Panc1 (cell line): ENCODE data around the gene ZNF609. TPM values are rescaled to one million over a fixed set of nuclear protein-coding genes. Genes with fewer than 3 reads are reported as not detected.

Experiments
- ATAC-seq: fragments of 200-7000 bp; cut with Tn5 transposase; 2 replicates; pipeline ENCODE4 v1.9.1; 2020; ENCODE audit warnings: mild to moderate bottlenecking, moderate library complexity
- BruUV-seq: library from RNA; stranded (reverse); fragments of 400-500 nt; replicated peaks from 2 replicates; lab custom pipeline; 2021; lab: Mats Ljungman, UMichigan
- CTCF ChIA-PET: fragments of 300-600 bp; sonication (Branson Sonifier 250); formaldehyde crosslinking; loops from one replicate; lab custom pipeline; 2022; ENCODE audit warnings: antibody characterized with exemption; lab: Charles Lee
- POLR2A ChIA-PET: fragments of 300-600 bp; sonication (Branson Sonifier 250); formaldehyde crosslinking; loops from one replicate; lab custom pipeline; 2022; ENCODE audit warnings: antibody characterized with exemption; lab: Charles Lee
- DNase-seq: peaks from one replicate; pipeline ENCODE4 v3.0.0-alpha.2; 2010; ENCODE audit warnings: low read depth, low spot score
- H3K27ac ChIP-seq: 2 replicates; pipeline ENCODE4 v1.5.1; 2011; ENCODE audit warnings: mild to moderate bottlenecking, low read length, inconsistent platforms
- H3K27me3 ChIP-seq: fragments of 200-500 bp; sonication (Bioruptor generic); 2 replicates; pipeline ENCODE4 v1.6.0; 2014; ENCODE audit warnings: low read length, inconsistent platforms; ENCODE audit not compliant: control insufficient read depth, insufficient read depth
- H3K36me3 ChIP-seq: fragments of 200-500 bp; sonication (Bioruptor generic); 2 replicates; pipeline ENCODE4 v1.5.1; 2014; ENCODE audit warnings: inconsistent platforms, mild to moderate bottlenecking, low read length, moderate library complexity; ENCODE audit not compliant: control insufficient read depth, insufficient read depth
- H3K4me1 ChIP-seq: 2 replicates; pipeline ENCODE4 v1.5.1; 2011; ENCODE audit warnings: inconsistent platforms, mild to moderate bottlenecking, low read length, moderate library complexity; ENCODE audit not compliant: control insufficient read depth, insufficient read depth
- H3K4me3 ChIP-seq, 2 experiments: 2 replicates each; pipeline ENCODE4 v1.5.1; 2011 to 2012; ENCODE audit warnings: low read depth in 2 of 2, low read length in 2 of 2, mild to moderate bottlenecking in 2 of 2, inconsistent platforms in 1 of 2, moderate library complexity in 1 of 2
- H3K9me3 ChIP-seq: fragments of 200-500 bp; sonication (Bioruptor generic); 2 replicates; pipeline ENCODE4 v1.5.1; 2014; ENCODE audit warnings: low read depth, mild to moderate bottlenecking, inconsistent platforms, low read length, moderate library complexity; ENCODE audit not compliant: control insufficient read depth, insufficient read depth
- CTCF ChIP-seq: fragments of 450-650 bp; IDR thresholded peaks from 2 replicates; pipeline ENCODE4 v1.5.1; 2017; ENCODE audit warnings: mild to moderate bottlenecking
- POLR2AphosphoS5 ChIP-seq: IDR thresholded peaks from 2 replicates; pipeline ENCODE4 v1.6.1; 2012; ENCODE audit warnings: mild to moderate bottlenecking, low read depth, low read length, moderate library complexity
- SIN3A ChIP-seq: IDR thresholded peaks from 2 replicates; pipeline ENCODE4 v1.6.1; 2012; ENCODE audit warnings: low read depth, mild to moderate bottlenecking, low read length, moderate library complexity, borderline replicate concordance; ENCODE audit not compliant: insufficient read depth
- TCF7L2 ChIP-seq: IDR thresholded peaks from 2 replicates; pipeline ENCODE4 v1.6.1; 2011; ENCODE audit warnings: mild to moderate bottlenecking, low read depth, low read length, inconsistent platforms
- in situ Hi-C: cut with HindIII; loops from 2 replicates; pipeline ENCODE4 v1.10.0; 2016; ENCODE audit warnings: low sequenced_read_pairs, low pct_unique_long_range_greater_than_20kb
- intact Hi-C: fragments of 100-400 bp; cut with micrococcal nuclease; formaldehyde crosslinking; loops from one replicate; pipeline ENCODE4 v1.10.0; 2022; ENCODE audit not compliant: unreplicated experiment
- total RNA-seq: library from RNA; stranded (reverse); gene quantifications from one replicate; pipeline ENCODE4 v1.2.1, GENCODE V29; 2021; ENCODE audit not compliant: unreplicated experiment
- TF ChIP-seq, protein P1 (sequence below), 2 experiments: IDR thresholded peaks; 2 replicates each; pipeline ENCODE4 v1.6.1; 2011 to 2012; ENCODE audit warnings: low read depth in 2 of 2, control low read depth in 1 of 2, low read length in 1 of 2, mild to moderate bottlenecking in 1 of 2, moderate library complexity in 1 of 2; ENCODE audit not compliant: insufficient read depth in 1 of 2

The ZNF609 gene
- total RNA-seq, 1 experiment from 2014 or later: 47.2 TPM

GRCh38 chr15:64452988-64453688, 7.2 kb upstream of the ZNF609 start:
- BruUV-seq: no TSS peak
- in situ Hi-C loops: no loop called here
- H3K4me3 ChIP-seq: no peak overlapping the region
- intact Hi-C loops: loop anchor here (10.0 kb wide), 1 partner anchor 232 kb away; no protein-coding TSS in a partner anchor
- no peaks in the 10 kb centered on the region for H3K36me3 ChIP-seq
- no peaks in the 10 kb centered on the region for H3K27me3 ChIP-seq
- DNase-seq (no peak), ATAC-seq (no peak)
- ChIA-PET POLR2A (no interaction called here), CTCF (no interaction called here)
- H3K9me3 ChIP-seq: no peaks in the 10 kb centered on the region
- TF ChIP-seq CTCF: no peak
- no peak for TF ChIP-seq POLR2AphosphoS5
- TF ChIP-seq TCF7L2: no peak
- TF ChIP-seq, protein P1, sequence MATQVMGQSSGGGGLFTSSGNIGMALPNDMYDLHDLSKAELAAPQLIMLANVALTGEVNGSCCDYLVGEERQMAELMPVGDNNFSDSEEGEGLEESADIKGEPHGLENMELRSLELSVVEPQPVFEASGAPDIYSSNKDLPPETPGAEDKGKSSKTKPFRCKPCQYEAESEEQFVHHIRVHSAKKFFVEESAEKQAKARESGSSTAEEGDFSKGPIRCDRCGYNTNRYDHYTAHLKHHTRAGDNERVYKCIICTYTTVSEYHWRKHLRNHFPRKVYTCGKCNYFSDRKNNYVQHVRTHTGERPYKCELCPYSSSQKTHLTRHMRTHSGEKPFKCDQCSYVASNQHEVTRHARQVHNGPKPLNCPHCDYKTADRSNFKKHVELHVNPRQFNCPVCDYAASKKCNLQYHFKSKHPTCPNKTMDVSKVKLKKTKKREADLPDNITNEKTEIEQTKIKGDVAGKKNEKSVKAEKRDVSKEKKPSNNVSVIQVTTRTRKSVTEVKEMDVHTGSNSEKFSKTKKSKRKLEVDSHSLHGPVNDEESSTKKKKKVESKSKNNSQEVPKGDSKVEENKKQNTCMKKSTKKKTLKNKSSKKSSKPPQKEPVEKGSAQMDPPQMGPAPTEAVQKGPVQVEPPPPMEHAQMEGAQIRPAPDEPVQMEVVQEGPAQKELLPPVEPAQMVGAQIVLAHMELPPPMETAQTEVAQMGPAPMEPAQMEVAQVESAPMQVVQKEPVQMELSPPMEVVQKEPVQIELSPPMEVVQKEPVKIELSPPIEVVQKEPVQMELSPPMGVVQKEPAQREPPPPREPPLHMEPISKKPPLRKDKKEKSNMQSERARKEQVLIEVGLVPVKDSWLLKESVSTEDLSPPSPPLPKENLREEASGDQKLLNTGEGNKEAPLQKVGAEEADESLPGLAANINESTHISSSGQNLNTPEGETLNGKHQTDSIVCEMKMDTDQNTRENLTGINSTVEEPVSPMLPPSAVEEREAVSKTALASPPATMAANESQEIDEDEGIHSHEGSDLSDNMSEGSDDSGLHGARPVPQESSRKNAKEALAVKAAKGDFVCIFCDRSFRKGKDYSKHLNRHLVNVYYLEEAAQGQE (IDR thresholded peaks at IDR 0.05; ENCODE audit: insufficient read depth in 1 of 2, low read depth in 2 of 2, low read length in 1 of 2): no peak
- no peak for TF ChIP-seq SIN3A
- no peak overlapping the region for H3K27ac ChIP-seq
- no peaks in the 10 kb centered on the region; the same call in 1 of the 2 replicates for H3K4me1 ChIP-seq

DNA sequence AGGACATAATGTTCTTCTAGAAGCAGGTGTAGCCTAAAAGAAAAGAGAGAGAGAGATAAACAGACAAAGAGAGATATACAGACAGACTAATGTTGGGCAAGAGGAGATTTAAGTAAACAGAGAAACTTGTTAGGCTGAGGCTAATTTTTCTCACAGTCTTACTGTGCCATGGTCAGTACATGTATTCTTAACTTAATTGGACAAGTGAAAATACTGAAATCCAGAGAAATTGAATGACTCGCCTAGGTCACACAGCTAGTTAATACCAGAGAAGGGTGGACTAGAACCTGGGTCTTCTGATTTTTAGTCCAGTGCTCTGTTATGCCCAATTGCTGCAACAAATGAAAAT, 6.7 kb upstream of the ZNF609 start:
- Histone ChIP-seq H3K27me3 (no peaks in the 10 kb centered on the region), H3K4me3 (no peak overlapping the region), H3K36me3 (no peaks in the 10 kb centered on the region), H3K4me1 (no peaks in the 10 kb centered on the region; the same call in 1 of the 2 replicates), H3K9me3 (no peaks in the 10 kb centered on the region), H3K27ac (no peak overlapping the region)
- TF ChIP-seq POLR2AphosphoS5: no peak
- TF ChIP-seq, protein P1 (IDR thresholded peaks at IDR 0.05; ENCODE audit: insufficient read depth in 1 of 2, low read depth in 2 of 2, low read length in 1 of 2): no peak
- TF ChIP-seq CTCF: no peak
- TF ChIP-seq SIN3A: no peak
- no peak for TF ChIP-seq TCF7L2
- ATAC-seq (no peak), DNase-seq (no peak)
- BruUV-seq: no TSS peak
- ChIA-PET POLR2A (no interaction called here), CTCF (no interaction called here)
- in situ Hi-C loops (no loop called here), intact Hi-C loops (loop anchor here (10.0 kb wide), 1 partner anchor 231 kb away; no protein-coding TSS in a partner anchor)
